Body of pancreas (tissue), 4 donors: ENCODE results near the gene CLSTN2. TPM values are rescaled to one million over a fixed set of nuclear protein-coding genes. Genes with fewer than 3 reads are reported as not detected.

Source experiments
- ATAC-seq: fragments of 150-250 bp; one replicate; pipeline ENCODE4 v1.9.1; 2016
- DNase-seq, 4 donors: peaks; one replicate each; pipeline ENCODE4 v3.0.0-alpha.2; 2019
- H3K27ac ChIP-seq, 4 donors: fragments of 200-600 bp; sonication (generic); 1 replicate in 3 of 4; 2 replicates in 1 of 4; pipeline versions ENCODE4 v1.5.1 to v1.6.1; 2016 to 2019; ENCODE audit warnings: mild to moderate bottlenecking in 1 of 4, mixed read lengths in 1 of 4, moderate library complexity in 1 of 4
- H3K27me3 ChIP-seq, 2 donors: fragments of 200-600 bp; sonication (generic); one replicate each; pipeline ENCODE4 v1.6.0; 2016; ENCODE audit warnings: mild to moderate bottlenecking in 1 of 2
- H3K36me3 ChIP-seq, 2 donors: fragments of 200-600 bp; sonication (generic); replicated peaks in 1 of 2; 2 replicates each; pipeline ENCODE4 v1.5.1; 2016; ENCODE audit warnings: low read depth in 2 of 2; ENCODE audit not compliant: insufficient read depth in 1 of 2
- H3K4me1 ChIP-seq: fragments of 200-600 bp; sonication (generic); one replicate; pipeline ENCODE4 v1.6.0; 2016
- H3K4me3 ChIP-seq, 2 donors: fragments of 200-600 bp; sonication (generic); 1 replicate in 1 of 2; 2 replicates in 1 of 2; pipeline ENCODE4 v1.5.1; 2016 to 2019
- H3K9me3 ChIP-seq, 3 donors: fragments of 200-600 bp; sonication (generic); 1 replicate in 2 of 3; 2 replicates in 1 of 3; pipeline ENCODE4 v1.5.1; 2016
- POLR2A ChIP-seq, 3 donors: fragments of 450-650 bp; IDR thresholded peaks; one replicate each; pipeline ENCODE4 v1.6.1; 2016; ENCODE audit warnings: antibody characterized with exemption in 3 of 3, mild to moderate bottlenecking in 2 of 3
- WGBS, 2 donors: methylation state at CpG; one replicate each; pipeline ENCODE4 v1.1.5; 2017; 5-methylcytosine and 5-hydroxymethylcytosine counted together
- intact Hi-C: fragments of 100-400 bp; cut with DNase I; formaldehyde crosslinking; loops from one replicate; pipeline ENCODE4 v1.15.1; 2023
- total RNA-seq, 2 donors: library from RNA; depleted of rRNA; stranded (reverse); fragments of >200 nt; gene quantifications; one replicate each; pipeline ENCODE4 v1.1.0, GENCODE V29; 2016
- TF ChIP-seq, protein P1 (sequence below), 7 experiments: fragments of 450-650 bp in 4 of 7; fragments of 200-600 bp in 3 of 7; sonication (generic) in 3 of 7; IDR thresholded peaks; one replicate each; pipeline ENCODE4 v1.5.1; 2016 to 2019; ENCODE audit warnings: antibody characterized with exemption in 7 of 7

The CLSTN2 gene
- total RNA-seq, 2 donors from 2014 or later = 14.5 to 14.8 TPM

DNA sequence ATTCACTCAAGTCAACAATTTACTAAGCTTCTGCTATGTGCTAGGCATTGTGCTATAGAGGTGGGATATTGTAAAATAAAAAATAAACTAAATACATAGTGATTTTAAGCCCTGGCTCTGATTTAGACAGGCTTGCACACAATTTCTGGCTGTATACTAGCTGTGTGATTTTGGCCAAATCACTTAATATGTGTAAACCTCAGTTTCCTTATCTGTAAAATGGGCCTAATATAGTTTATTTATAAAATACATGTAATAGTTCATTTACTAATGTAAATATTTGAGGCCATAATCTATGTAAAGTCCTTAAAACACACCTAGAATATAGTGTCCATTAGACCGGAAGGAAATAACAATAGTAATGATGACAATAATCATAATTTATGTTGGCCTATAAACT, 363.1 kb downstream of the CLSTN2 start:
- no peaks in the 10 kb centered on the region for H3K4me1 ChIP-seq
- no peaks in the 10 kb centered on the region for H3K27me3 ChIP-seq
- ATAC-seq (no peak), DNase-seq (no peak)
- intact Hi-C loops = no loop called here
- no peaks in the 10 kb centered on the region for H3K9me3 ChIP-seq
- no peak overlapping the region for H3K27ac ChIP-seq
- no peak overlapping the region for H3K4me3 ChIP-seq
- WGBS, 2 donors = 88 to 91% methylated on average over 1 of the region's 1 CpG
- H3K36me3 ChIP-seq = no peaks in the 10 kb centered on the region
- TF ChIP-seq, protein P1, sequence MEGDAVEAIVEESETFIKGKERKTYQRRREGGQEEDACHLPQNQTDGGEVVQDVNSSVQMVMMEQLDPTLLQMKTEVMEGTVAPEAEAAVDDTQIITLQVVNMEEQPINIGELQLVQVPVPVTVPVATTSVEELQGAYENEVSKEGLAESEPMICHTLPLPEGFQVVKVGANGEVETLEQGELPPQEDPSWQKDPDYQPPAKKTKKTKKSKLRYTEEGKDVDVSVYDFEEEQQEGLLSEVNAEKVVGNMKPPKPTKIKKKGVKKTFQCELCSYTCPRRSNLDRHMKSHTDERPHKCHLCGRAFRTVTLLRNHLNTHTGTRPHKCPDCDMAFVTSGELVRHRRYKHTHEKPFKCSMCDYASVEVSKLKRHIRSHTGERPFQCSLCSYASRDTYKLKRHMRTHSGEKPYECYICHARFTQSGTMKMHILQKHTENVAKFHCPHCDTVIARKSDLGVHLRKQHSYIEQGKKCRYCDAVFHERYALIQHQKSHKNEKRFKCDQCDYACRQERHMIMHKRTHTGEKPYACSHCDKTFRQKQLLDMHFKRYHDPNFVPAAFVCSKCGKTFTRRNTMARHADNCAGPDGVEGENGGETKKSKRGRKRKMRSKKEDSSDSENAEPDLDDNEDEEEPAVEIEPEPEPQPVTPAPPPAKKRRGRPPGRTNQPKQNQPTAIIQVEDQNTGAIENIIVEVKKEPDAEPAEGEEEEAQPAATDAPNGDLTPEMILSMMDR (IDR thresholded peaks at IDR 0.05) = no peak
- no peak for TF ChIP-seq POLR2A (IDR thresholded peaks at IDR 0.05)

DNA sequence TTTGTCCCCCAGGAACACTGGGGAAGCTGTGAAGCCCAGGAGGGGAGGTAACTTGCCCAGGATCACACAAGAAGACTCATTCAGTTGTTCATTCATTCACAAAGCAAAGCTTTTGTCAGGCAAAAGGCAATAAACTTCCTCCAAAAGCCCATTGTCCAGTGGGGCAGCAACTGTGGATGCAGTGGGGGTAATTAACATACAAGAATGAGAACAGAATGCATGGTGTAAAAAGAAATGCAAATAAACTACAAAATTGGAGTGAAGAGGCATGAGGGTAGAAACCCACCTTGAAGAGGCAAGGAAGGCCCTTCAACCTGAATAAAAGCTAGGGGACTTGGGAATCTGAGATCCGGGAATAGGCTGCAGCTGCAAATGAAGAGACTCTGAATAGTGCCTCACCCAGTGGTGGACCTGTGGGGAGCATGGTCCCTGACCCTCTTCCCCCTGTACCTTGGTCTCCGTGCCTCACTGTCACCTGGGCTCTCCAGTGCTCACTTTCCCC, 363.6 kb downstream of the CLSTN2 start:
- H3K36me3 ChIP-seq = no peaks in the 10 kb centered on the region
- no peak for ATAC-seq
- 79 to 90% methylated on average over 2 of the region's 2 CpGs for WGBS, 2 donors
- no peaks in the 10 kb centered on the region for H3K27me3 ChIP-seq
- H3K27ac ChIP-seq = no peak overlapping the region
- no peaks in the 10 kb centered on the region for H3K4me1 ChIP-seq
- H3K4me3 ChIP-seq = no peak overlapping the region
- no peak for DNase-seq
- intact Hi-C loops = no loop called here
- no peak for TF ChIP-seq POLR2A (IDR thresholded peaks at IDR 0.05)
- TF ChIP-seq, protein P1 (IDR thresholded peaks at IDR 0.05) = no peak
- H3K9me3 ChIP-seq = no peaks in the 10 kb centered on the region

DNA sequence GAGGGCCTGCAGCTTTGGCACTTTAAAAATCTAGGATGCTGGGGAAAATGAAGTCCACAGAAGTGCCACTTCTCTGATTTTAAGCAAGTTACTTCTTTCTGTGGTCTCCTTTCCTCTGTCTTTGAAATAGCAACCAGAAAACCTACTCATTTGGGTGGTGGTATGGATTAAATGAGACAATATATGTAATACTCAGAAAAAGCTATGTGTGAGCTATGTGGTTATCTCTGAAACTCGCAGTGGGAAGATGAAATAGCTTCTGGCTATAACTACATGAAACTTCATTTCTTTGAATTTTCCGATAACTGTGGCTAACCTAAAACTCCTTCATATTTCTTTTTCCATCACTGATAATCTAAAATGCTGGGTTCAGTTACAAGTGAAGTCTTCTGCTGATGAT, 368.9 kb downstream of the CLSTN2 start:
- TF ChIP-seq, protein P1 (IDR thresholded peaks at IDR 0.05) = no peak
- TF ChIP-seq POLR2A (IDR thresholded peaks at IDR 0.05) = no peak
- WGBS, 2 donors = 81 to 96% methylated on average over 2 of the region's 2 CpGs
- ATAC-seq (no peak), DNase-seq (no peak)
- no peak overlapping the region for H3K4me3 ChIP-seq
- H3K4me1 ChIP-seq = no peaks in the 10 kb centered on the region
- intact Hi-C loops = no loop called here
- no peaks in the 10 kb centered on the region for H3K9me3 ChIP-seq
- H3K27ac ChIP-seq = no peak overlapping the region
- H3K36me3 ChIP-seq = no peaks in the 10 kb centered on the region
- no peaks in the 10 kb centered on the region for H3K27me3 ChIP-seq

DNA sequence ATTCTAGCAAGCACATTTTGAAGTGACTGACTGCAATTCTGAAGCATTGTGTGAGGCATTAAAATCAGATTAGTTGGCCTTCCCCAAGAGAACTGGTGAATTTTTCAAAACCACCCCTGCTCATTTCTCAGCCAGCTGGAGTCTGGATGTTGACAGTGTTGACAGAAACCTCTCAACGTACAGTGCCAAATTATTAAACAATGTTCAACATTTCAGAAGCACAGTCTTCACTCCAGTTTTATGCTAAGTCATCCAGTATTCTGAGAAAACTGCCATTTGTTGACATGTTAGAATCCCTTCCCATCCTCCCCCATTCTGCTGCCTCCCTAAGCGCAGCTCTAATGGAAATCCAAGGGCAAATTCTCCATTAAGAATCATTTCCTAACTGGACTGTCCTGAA, 373.6 kb downstream of the CLSTN2 start:
- ATAC-seq = no peak
- DNase-seq = no peak
- TF ChIP-seq, protein P1 (IDR thresholded peaks at IDR 0.05) = no peak
- no peak for TF ChIP-seq POLR2A (IDR thresholded peaks at IDR 0.05)
- Histone ChIP-seq H3K9me3 (no peaks in the 10 kb centered on the region), H3K4me1 (no peaks in the 10 kb centered on the region), H3K27me3 (no peaks in the 10 kb centered on the region), H3K27ac (no peak overlapping the region), H3K4me3 (no peak overlapping the region), H3K36me3 (no peaks in the 10 kb centered on the region)
- intact Hi-C loops = no loop called here
- WGBS, 2 donors = 73 to 82% methylated on average over 2 of the region's 2 CpGs

DNA sequence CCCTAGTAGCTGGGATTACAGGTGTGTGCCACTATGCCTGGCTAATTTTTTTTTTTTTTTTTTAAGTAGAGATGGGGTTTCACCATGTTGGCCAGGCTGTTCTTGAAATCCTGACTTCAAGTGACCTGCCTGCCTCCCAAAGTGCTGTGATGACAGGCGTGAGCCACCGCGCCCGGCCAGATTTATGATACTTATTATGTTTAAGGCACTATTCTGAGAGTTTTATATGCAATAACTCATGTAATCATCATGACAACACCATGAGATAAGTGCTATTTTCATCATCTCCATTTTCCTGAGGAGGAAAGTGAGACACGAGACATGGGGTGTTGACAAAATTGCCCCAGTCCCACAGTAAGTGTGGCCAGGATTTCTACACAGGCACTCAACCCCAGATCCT, 376.4 kb downstream of the CLSTN2 start:
- no peak overlapping the region for H3K4me3 ChIP-seq
- WGBS, 2 donors = 91 to 92% methylated on average over 5 of the region's 5 CpGs
- no peak overlapping the region for H3K27ac ChIP-seq
- no peaks in the 10 kb centered on the region for H3K9me3 ChIP-seq
- TF ChIP-seq, protein P1 (IDR thresholded peaks at IDR 0.05) = no peak
- no peak for TF ChIP-seq POLR2A (IDR thresholded peaks at IDR 0.05)
- intact Hi-C loops = no loop called here
- DNase-seq (no peak), ATAC-seq (no peak)
- no peaks in the 10 kb centered on the region for H3K4me1 ChIP-seq
- H3K36me3 ChIP-seq = no peaks in the 10 kb centered on the region
- no peaks in the 10 kb centered on the region for H3K27me3 ChIP-seq
